Stimulated activated CD8-positive, alpha-beta memory T cell treated with anti-CD3 and anti-CD28 coated beads, Interleukin-15, amount 100 ng/mL, for 1 hour (primary cell): ENCODE measurements around the gene MSL1.

Source experiments
- DNase-seq: peaks from one replicate; pipeline ENCODE4 v3.0.0-alpha.2; 2020; ENCODE audit warnings: low read depth

MSL1 gene

GRCh38 chr17:40174514-40174913 lies 52.7 kb downstream of the MSL1 start:
- no peak for DNase-seq

GRCh38 chr17:40175928-40176753 lies 54.4 kb downstream of the MSL1 start:
- DNase-seq: no peak

DNA sequence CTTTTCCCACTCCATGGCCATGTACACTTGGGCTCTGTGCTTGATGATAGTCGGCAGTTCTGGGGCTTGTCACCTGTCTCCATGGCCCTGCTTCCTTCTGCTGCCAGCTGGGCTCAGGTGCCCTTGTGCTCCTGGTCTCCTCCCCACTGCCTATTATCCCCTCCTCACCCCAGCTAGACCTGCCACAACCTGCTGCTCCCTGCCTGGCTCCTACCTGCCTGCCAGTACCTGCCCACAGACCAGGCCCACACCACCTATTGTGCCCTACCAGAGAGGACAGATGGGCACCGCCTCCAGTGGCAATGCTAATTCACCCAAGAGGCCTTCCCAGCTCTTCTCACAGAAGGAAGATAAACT lies 55.0 kb downstream of the MSL1 start:
- no peak for DNase-seq

DNA sequence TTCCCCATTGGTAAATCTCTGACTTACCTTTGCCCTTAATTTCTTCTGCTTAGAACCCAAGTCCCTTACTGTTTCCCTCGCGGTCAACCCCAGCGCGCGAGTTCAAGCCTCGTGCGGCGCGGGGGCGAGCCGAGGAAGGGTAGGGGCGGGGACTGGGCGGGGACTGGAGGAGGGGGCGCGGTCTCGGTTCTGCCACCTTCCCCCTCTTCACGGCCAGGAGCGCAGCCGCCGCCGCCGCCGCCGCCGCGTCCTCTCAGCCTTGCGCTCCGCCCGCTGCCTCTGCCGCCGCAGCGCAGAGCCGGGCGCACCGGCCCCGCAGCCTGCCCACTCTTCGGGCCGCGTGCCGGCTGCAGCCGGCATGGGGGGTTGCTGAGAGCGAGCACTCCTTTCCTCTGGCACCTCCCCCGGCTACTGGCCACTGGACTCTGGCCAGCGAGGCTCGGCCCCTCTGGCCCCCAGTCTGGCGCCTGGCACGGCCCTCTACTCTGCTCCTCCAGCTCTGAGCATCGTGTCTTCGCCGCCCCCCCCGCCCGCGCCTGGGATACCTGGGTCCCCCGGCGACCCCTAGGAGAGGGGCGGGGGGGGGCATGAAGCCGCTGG lies 55.6 kb downstream of the MSL1 start, which contains the start of gene RAPGEFL1:
Gene RAPGEFL1 (plus strand): TSS at position 196 of the 600 bp plus-strand sequence. CDS start 392 bp downstream, at position 588.
- DNase-seq: peak; percentile 72

DNA sequence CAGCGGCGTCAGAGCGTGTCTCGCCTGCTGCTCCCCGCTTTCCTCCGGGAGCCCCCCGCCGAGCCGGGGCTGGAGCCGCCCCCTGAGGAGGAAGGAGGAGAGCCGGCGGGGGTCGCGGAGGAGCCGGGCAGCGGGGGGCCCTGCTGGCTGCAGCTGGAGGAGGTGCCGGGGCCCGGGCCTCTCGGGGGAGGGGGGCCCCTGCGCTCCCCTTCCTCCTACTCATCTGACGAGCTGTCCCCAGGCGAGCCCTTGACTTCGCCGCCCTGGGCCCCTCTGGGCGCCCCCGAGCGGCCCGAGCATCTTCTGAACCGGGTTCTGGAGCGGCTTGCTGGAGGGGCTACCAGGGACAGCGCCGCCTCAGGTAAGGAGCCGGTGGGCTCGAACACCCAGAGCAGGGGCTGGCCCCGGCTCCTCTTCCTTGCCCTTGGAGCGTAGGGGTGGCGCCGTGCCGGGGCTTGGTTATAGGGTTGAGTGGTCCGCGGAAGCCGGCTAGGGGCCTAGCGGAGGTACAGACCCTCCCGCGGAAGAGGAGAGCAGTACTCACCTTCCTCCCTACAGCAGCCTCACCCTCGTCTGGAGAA lies 56.3 kb downstream of the MSL1 start:
- no peak for DNase-seq

- DNase-seq: no peak
Measured at GRCh38 chr17:40178660-40179059, 56.9 kb downstream of the MSL1 start.

GRCh38 chr17:40179923-40180659 lies 58.3 kb downstream of the MSL1 start:
- no peak for DNase-seq

GRCh38 chr17:40180694-40181093 lies 58.9 kb downstream of the MSL1 start:
- no peak for DNase-seq

- no peak for DNase-seq
Measured at GRCh38 chr17:40181205-40181604, 59.4 kb downstream of the MSL1 start.

- DNase-seq: no peak
Measured at GRCh38 chr17:40182606-40183005, 60.8 kb downstream of the MSL1 start.
